ENCODE data around the gene XRCC1.

Gene XRCC1

GRCh38 chr19:43619262-43620060 is 44.1 kb upstream of the XRCC1 start, which contains the start of gene ZNF428:
Gene ZNF428 (minus strand): TSS chr19:43619629. CDS start chr19:43614304, 5,325 bp downstream.
- peak; percentile 86 for DNase-seq (ENCODE audit: insufficient read length, low spot score)
- TF ChIP-seq CTCF (IDR thresholded peaks at IDR 0.05; ENCODE audit: insufficient read depth, missing control alignments), result no peak
- FAIRE-seq, result no peak

GRCh38 chr19:43618921-43619261 is 43.6 kb upstream of the XRCC1 start:
- FAIRE-seq, result no peak
- DNase-seq (ENCODE audit: insufficient read length, low spot score), result no peak
- no peak for TF ChIP-seq CTCF (IDR thresholded peaks at IDR 0.05; ENCODE audit: insufficient read depth, missing control alignments)

GRCh38 chr19:43616954-43617353 is 41.6 kb upstream of the XRCC1 start:
- FAIRE-seq, result no peak
- TF ChIP-seq CTCF (IDR thresholded peaks at IDR 0.05; ENCODE audit: insufficient read depth, missing control alignments), result no peak

GRCh38 chr19:43616306-43616705 is 41.0 kb upstream of the XRCC1 start:
- DNase-seq (ENCODE audit: insufficient read length, low spot score), result no peak
- TF ChIP-seq CTCF (IDR thresholded peaks at IDR 0.05; ENCODE audit: insufficient read depth, missing control alignments), result no peak
- no peak for FAIRE-seq

More at GRCh38 chr19:43616954-43617353, 41.6 kb upstream of the XRCC1 start:
- DNase-seq (ENCODE audit: insufficient read length, low spot score), result no peak

GRCh38 chr19:43612374-43612773 is 37.0 kb upstream of the XRCC1 start:
- TF ChIP-seq CTCF (IDR thresholded peaks at IDR 0.05; ENCODE audit: insufficient read depth, missing control alignments), result no peak
- DNase-seq (ENCODE audit: insufficient read length, low spot score), result no peak
- FAIRE-seq, result no peak

GRCh38 chr19:43611788-43612187 is 36.5 kb upstream of the XRCC1 start, which contains the start of gene SRRM5:
Gene SRRM5 (plus strand): TSS chr19:43612088. CDS start chr19:43612122, 34 bp downstream.
- TF ChIP-seq CTCF (IDR thresholded peaks at IDR 0.05; ENCODE audit: insufficient read depth, missing control alignments), result no peak
- DNase-seq (ENCODE audit: insufficient read length, low spot score) (no peak), FAIRE-seq (no peak)

- no peak for FAIRE-seq
- TF ChIP-seq CTCF (IDR thresholded peaks at IDR 0.05; ENCODE audit: insufficient read depth, missing control alignments), result no peak
- no peak for DNase-seq (ENCODE audit: insufficient read length, low spot score)
Measured at GRCh38 chr19:43610493-43610892, 35.2 kb upstream of the XRCC1 start.

All from D721Med (cell line).